GM18909 (cell line): ENCODE measurements around the gene PAF1.

Experiments
- ATAC-seq: cut with Tn5 transposase; IDR thresholded peaks from one replicate; pipeline ENCODE4 v1.9.1; 2021; ENCODE audit warnings: mild to moderate bottlenecking; ENCODE audit not compliant: unreplicated experiment, poor library complexity

PAF1 gene

DNA sequence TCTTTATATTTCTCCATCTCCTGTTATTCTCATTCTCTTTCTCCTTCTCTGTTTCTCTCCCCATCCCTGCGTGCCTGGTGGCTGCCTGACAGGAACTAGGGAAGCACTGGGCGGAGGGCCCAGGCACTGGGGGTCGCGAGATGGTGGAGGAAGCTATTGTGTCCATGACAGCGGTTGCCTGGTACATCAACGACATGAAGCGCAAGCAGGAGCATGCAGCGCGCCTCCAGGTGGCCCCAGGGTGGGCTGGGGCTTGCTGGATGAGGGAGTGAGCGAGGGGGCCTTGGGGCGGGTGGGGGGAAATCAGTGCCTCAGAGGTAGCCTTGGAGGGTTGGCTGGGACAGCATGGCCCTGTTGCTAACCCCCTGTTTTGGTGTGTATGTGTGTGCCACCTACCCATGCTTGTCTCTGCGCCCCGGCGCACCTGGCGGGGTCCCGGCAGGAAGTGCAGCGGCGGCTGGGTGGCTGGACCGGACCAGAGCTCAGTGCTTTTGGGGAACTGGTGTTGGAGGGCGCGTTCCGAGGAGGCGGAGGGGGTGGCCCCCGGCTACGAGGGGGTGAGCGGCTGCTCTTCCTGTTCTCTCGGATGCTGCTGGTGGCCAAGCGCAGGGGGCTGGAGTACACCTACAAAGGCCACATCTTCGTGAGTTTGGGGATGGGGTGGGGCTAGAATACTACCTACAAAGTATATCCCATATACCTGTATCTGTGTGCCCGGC is 26.7 kb upstream of the PAF1 start:
- ATAC-seq = no peak

DNA sequence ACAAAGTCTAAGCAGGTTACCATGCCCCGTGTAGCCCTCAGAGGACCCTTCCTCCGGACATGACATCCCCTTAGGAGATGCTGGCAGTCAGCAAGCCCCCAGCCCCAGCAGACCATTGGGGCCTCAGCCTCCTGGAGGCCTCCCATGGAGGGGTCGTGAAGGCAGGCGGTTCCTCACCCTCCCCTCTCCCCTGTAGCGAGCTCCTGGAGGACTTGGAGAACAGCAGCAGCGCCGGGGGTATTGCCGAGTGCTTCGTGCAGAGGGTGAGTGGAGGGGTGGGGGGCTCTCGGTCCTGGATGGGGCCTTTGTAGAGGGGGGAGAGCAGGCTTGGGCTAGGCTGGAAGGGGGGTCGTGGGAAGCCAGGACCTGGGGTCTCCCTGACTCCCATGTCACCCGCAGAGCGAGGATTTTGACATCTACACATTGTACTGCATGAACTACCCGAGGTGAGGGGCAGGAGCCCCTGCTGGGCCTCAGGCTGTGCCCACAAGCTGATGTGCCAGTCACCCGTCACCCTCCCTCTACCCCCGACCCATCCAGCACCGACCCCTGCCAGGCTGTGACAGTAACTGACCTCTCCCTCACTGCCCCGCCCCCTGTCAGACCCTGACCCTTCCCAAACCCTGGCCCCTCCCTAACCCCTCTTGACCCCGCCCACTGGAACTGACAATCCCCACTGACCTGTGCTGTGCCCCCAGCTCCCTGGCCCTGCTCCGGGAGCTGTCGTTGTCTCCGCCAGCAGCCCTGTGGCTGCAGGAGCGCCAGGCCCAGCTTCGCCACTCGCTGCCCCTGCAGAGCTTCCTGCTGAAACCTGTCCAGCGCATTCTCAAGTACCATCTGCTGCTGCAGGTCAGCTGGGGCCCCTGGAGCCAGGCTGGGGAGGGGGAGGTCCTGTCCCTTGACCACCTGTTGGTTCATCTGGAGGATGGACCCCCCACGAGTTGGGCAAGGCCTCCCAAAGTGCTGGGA is 25.5 kb upstream of the PAF1 start:
- ATAC-seq = no peak

DNA sequence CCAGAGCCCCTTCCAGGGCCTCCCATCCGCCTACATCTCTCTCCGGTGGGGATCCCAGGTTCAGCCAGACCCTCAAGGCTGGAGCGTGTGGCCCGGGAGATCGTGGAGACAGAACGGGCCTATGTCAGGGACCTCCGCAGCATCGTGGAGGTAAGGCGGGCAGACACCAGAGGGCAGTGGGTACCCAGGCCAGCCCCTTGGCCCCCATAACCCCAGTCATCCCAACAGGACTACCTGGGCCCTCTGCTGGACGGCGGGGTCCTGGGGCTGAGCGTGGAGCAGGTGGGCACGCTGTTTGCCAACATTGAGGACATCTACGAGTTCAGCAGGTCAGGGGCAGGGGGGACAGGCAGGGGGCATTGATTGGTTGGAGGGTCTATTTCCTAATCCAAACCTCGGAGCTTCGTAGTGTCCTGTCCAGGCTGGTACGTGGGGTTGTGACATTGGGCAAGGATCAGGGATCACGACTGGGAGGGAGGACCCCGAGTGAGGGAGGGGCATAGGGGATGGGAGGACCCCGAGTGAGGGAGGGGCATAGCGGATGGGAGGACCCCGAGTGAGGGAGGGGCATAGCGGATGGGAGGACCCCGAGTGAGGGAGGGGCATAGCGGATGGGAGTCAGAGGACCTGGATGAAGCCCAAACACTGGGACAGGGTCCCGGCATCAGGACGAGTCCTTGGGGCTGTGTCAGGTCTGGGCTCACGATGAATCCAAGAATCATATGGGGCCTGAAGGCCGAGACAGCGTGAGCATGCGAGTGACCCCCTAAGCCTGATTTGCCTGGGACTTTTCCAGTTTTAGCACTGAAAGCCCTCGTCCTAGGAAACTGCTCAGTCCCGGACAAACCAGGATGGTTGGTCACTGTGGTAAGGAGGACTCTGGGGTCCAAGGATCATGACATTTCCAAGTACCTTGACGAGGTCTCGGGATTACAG is 24.5 kb upstream of the PAF1 start:
- no peak for ATAC-seq

DNA sequence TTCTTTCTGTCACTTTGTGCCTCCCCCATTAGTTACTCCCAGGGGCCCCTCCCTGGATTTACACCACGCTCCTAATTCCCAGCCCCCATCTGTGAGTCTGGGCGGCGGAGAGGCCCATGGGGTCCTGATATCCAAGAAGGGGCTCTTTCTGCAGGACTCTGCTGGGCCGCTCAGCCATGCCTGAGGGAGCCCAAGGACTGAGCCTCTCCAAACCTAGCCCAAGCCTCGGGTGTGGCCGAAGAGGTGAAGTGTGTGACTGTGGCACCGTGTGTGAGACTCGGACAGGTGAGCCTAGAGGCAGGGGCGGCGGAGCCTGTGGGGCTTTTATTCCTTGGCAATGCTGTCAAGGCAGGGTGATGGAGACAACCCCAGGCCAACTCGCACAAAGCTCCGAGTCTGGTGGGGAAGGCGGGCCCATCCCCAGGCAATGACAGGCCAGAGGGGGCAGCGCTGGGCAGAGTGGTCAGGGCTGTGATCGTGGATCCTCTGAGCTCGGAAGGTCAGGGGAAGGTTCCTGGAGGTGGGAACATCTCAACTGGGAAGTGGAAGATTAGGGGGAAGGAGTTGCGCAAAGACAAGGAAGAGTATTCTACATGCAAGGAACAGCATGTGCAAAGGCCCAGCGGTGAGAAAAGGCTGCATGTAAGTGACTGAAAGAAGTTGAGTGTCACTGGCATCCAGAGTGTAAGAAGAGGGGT is 23.2 kb upstream of the PAF1 start:
- no peak for ATAC-seq

DNA sequence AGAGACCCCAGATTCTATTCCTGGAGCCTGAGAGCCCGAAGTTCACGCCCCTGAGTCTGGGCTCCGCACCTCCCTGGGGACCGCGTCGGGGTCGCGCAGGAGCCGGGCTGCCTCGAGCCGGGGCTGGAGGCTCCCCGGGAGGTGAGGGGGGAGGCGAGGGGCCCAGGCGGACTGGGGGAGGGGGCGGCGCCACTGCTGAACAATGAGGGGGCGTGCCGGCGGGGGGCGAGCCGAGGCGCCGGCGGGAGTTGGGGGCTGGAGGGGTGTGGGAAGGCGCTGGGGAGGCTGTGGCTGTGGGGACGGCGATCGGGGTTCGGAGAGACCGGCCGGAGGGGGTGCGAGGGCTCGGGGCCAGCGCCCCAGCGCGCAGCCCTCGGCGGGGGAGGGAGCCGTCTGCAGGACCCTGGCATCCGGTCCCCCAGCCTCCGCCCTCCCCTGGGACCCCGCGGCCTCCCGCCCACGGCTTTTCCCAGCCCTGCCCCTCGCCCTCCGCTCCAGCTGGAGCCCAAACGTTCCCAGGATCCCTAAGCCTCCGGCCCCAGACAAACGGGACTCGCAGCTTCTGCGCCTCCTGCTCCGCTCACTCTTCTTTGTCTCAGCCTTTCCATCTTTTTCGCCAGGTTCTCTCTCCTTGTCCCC is 22.5 kb upstream of the PAF1 start:
- ATAC-seq = no peak

DNA sequence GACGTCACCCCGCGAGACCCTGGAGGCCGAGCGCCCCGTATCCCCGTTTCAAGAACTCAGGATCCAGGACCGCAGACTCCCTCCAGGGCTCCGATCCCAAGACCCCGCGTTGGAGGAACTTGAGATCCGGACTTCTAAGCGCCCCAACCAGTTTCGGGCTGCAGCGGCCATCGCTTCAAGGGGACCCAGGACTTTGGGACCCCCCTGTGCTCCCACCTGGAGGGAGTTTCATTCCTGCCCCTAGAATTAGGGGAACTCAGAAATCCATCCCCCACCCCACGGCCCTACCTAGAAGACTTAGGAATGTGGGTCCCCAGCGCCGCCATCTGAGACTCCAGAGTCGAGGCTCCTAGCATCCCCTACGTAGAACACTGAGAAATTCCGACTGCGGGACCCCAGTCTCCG is 22.0 kb upstream of the PAF1 start:
- ATAC-seq = no peak

DNA sequence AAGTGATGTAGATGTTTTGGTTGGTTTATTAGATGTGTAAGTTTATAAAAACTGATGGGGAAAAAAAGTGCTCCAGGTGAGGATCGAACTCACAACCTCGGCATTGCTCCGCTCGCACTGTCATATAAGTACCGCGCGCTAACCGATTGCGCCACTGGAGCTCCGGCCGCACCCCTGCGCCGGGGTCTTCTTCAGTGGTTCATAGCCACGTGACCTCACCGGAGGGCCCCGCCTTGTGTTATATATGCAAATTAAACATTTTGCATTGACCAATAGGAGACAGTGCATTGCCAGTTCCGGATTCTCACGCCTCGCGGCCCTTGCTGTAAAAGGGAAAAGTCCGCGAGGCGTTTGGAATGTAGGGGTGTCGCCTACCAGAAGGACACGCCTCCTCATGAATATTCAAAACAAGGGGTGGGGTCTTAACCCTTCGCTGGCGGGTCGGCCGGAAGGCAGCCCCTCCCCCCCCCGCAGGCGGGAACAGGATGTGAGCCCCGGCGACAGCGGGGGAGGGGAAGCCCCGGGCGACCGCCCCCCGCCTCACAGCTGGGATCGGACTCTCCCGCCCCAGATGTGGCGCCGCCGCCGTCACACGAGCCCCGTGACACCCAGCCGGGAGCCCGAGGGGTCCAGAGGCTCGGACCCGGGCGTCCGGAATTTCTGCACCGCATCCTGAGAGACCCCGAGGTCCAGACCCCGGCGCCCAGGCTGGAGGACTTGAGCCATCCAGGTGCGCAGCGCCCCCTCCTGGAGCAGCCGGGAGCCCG is 21.4 kb upstream of the PAF1 start, which contains the start of gene PLEKHG2:
PLEKHG2 (plus strand) TSS at position 570 of the 767 bp plus-strand sequence. CDS start 1,418 bp downstream, outside the sequence.
- ATAC-seq = peak; percentile 64

DNA sequence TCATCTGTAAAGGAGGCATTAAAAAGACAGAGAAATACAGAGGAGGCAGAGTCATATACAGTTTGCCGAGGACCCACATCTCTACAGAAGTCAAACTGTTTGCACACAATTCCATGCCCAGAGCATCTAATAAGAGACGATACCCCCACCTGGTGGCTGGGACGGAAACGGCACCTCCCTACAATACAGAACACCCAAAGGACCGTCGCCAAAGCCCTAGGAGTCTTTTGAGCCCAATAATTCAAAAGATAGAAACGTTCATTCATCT is 20.9 kb upstream of the PAF1 start:
- peak; percentile 25 for ATAC-seq

DNA sequence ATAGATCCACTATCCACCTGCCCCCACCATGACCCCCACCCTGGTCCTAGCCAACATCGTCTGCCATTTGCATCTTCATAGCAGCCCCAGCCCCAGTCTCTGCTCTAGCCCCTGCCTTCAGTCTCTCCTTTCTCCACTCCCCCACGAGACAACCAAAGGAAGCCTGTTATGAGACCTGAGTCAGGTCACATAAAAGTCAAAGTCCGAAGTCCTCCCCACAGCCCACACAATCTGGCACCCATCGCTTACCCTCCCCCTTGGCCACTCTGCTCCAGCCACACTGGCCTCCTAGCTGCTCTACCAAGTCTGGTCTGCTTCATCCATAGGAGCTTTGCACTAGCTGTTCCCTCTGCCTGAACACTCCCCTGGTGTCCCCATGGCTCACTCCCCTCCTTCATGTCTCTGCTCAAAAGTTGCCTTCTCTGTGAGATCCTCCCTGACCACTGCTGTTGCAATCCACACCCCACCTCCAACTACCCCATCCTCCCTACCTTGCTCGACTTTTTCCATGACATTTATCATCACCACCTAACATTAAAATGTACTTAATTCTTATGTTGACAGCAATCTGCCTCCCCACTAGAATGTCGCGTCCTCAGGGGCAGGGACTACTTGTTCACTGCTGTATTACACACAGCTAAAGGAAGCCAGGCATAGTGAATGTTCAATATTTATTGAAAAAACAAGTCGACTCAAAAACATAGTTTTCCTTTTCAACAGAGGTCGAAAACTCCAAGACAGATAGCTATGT is 20.4 kb upstream of the PAF1 start:
- no peak for ATAC-seq

DNA sequence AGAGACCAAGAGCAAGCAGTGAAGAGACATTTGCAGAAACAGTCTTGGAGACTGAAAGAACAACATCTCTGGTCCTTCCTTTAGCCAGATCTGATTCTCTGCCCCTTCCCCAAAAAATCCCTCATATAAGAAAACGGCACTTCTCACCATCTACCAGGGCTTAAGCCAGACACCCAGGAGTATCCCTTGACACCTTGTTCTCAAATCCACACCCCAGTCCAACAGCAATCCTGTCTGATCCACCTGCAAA is 19.9 kb upstream of the PAF1 start:
- no peak for ATAC-seq

DNA sequence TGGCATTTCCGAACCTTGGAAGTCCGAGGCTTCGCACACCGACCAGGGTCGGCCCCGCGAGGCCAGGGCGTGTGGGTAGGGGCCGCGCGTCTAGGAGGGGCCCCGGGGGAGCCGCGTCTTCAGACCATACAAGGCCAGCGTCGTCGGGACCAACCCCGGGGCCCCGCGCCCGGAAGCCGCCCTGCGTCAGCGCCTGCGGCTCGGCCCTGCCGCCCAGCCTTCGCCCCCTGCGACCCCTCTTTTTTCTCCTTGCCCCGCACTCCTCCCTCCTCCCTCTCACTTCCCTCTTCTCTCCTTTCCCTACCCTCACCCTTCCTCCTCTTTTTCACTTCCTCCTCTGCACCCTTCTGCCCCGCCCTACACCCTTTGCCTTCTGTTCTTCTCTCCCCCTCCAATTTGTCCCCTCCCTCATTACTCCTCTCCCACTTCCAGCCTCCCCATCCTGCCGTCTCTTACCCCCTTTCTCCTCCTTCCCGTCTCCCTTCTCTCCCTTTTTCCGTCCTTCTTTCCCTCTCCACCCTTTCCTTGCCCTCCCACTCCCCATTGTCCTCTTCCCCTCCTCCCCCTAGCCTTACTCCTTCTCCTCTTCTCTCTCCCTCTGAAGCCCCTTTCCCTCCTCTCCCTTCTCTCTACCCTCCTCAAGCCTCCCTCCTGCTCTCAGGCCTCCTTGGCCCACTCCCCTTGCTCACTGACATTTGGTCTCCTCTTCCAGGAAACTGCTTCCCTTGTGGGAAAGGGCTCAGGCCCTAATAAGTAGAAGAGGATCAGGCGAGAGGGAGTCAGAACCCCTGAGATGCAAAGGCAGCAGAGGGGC is 19.3 kb upstream of the PAF1 start:
- ATAC-seq = no peak

DNA sequence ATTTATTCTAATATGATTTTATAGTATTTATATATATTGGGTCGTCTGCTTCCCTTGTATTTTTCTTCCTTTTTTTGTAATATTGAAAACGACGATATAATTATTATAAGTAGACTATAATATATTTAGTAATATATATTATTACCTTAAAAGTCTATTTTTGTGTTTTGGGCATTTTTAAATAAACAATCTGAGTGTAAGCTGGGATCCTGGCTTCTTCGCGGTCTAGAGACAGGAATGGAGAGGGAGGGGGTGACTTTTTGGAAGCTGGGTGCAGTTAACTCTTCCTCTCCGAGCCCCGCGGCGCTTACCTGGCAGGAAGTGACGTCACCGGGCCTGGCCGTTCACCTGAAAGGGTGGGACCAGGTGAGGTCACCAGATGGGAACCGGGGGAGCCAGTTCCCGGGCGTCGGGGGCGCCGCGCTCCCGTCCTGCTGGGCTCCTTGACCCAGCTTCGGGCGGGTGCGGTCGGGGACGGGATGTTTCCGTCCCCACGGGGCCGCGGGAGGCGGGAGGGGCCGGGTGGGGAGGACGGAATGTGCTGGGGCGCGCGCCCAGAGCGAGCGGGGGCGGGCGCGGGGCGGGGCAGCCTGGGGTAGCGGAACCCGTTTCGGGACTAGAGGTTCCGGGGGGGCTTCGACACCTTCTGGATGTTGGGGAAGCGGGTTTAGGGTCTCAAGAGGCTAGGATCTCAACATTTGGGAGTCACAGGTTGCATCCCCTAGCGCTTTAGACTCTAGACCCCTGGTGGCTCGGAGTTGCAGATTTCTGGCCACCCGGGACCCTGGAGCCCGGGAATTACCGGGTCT is 18.5 kb upstream of the PAF1 start:
- no peak for ATAC-seq

DNA sequence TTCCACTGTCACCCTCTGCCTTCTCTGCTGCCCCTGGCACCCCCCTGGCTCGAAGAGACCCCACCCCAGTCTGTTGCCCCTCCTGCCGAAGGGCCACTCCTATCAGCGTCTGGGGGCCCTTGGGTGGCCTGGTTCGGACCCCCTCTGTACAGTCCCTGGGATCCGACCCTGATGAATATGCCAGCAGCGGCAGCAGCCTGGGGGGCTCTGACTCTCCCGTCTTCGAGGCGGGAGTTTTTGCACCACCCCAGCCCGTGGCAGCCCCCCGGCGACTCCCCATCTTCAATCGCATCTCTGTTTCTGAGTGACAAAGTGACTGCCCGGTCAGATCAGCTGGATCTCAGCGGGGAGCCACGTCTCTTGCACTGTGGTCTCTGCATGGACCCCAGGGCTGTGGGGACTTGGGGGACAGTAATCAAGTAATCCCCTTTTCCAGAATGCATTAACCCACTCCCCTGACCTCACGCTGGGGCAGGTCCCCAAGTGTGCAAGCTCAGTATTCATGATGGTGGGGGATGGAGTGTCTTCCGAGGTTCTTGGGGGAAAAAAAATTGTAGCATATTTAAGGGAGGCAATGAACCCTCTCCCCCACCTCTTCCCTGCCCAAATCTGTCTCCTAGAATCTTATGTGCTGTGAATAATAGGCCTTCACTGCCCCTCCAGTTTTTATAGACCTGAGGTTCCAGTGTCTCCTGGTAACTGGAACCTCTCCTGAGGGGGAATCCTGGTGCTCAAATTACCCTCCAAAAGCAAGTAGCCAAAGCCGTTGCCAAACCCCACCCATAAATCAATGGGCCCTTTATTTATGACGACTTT is 17.7 kb upstream of the PAF1 start:
- ATAC-seq = no peak

DNA sequence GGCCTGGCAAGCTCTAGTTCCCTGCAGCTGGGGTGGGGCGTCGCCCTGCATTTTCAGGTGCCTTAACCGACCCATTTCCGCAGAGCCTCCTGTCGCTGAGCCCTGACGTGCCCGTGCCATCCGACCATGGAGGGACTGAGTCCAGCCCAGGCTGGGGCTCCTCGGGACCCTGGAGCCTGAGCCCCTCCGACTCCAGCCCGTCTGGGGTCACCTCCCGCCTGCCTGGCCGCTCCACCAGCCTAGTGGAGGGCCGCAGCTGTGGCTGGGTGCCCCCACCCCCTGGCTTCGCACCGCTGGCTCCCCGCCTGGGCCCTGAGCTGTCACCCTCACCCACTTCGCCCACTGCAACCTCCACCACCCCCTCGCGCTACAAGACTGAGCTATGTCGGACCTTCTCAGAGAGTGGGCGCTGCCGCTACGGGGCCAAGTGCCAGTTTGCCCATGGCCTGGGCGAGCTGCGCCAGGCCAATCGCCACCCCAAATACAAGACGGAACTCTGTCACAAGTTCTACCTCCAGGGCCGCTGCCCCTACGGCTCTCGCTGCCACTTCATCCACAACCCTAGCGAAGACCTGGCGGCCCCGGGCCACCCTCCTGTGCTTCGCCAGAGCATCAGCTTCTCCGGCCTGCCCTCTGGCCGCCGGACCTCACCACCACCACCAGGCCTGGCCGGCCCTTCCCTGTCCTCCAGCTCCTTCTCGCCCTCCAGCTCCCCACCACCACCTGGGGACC is 16.9 kb upstream of the PAF1 start:
- no peak for ATAC-seq

DNA sequence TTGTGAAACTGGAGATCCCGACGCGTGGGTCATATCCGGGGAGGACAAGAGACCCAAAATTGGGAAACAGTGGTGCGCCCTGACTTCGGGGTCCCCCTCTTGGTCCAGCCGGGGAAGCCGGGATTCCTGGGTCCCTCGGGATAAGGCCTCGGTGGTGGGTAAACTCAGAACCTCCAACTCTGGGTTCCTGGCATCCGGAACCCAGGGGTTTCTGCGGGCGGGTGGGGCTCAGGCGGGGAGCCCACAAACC is 16.4 kb upstream of the PAF1 start:
- no peak for ATAC-seq
